ENCODE measurements around the gene P3H4. TPM values are rescaled to one million over a fixed set of nuclear protein-coding genes. Genes with fewer than 3 reads are reported as not detected.
"Not testable (repeated sequence)": the region's sequence is repeated elsewhere in the genome, so short reads cannot be mapped to it uniquely, and the experiment has no call there.

Gene P3H4
- total RNA-seq, 4 donors from 2014 or later = 8.4 to 19.9 (median 14.4) TPM

DNA sequence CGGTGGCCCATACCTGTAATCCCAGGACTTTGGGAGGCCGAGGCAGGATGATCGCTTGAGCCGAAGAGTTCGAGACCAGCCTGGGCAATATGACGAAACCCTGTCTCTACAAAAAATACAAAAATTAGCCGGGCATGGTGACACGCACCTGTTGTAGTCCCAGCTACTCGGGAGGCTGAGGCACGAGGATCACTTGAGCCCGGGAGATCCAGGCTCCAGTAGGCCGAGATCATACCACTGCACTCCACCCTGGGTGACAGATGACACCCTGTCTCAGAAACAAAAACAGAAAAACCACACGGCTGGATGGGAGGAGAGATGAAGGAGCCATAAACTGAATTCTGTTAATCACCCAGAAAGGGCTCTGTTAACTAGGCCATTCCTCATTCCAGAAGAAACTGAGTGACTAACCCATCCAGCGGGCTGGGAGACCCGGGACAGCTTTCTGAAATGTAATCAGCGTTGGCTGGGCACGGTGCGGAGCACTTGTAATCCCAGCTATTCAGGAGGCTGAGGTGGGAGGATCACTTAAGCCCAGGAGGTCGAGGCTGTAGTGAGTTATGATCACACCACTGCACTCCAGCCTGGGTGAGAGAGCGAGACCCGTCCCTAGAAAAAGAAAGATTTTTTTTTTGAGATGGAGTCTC, 24.9 kb upstream of the P3H4 start:
- DNase-seq (ENCODE audit: extremely low spot score) = no peak
- Histone ChIP-seq H3K27ac (replicated peaks in 1 of 4) (peak overlapping the region; percentile 87 to 91 (median 87)), H3K9me3 (no peaks in the 10 kb centered on the region), H3K4me3 (peak overlapping the region; percentile 88 to 98 (median 91)), H3K4me1 (peaks cover 11 to 22% (median 19%) of the 10 kb centered on the region in 4 donors), H3K36me3 (peaks cover 5 to 18% (median 12%) of the 10 kb centered on the region in 4 donors), H3K27me3 (no peaks in the 10 kb centered on the region)
- intact Hi-C loops (cut with DNase I) = no loop called here
- 58% methylated on average over 16 of the region's 21 CpGs for WGBS
- no peak for TF ChIP-seq POLR2AphosphoS5 (IDR thresholded peaks at IDR 0.05)
- TF ChIP-seq, protein P1, sequence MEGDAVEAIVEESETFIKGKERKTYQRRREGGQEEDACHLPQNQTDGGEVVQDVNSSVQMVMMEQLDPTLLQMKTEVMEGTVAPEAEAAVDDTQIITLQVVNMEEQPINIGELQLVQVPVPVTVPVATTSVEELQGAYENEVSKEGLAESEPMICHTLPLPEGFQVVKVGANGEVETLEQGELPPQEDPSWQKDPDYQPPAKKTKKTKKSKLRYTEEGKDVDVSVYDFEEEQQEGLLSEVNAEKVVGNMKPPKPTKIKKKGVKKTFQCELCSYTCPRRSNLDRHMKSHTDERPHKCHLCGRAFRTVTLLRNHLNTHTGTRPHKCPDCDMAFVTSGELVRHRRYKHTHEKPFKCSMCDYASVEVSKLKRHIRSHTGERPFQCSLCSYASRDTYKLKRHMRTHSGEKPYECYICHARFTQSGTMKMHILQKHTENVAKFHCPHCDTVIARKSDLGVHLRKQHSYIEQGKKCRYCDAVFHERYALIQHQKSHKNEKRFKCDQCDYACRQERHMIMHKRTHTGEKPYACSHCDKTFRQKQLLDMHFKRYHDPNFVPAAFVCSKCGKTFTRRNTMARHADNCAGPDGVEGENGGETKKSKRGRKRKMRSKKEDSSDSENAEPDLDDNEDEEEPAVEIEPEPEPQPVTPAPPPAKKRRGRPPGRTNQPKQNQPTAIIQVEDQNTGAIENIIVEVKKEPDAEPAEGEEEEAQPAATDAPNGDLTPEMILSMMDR (IDR thresholded peaks at IDR 0.05) = no peak

DNA sequence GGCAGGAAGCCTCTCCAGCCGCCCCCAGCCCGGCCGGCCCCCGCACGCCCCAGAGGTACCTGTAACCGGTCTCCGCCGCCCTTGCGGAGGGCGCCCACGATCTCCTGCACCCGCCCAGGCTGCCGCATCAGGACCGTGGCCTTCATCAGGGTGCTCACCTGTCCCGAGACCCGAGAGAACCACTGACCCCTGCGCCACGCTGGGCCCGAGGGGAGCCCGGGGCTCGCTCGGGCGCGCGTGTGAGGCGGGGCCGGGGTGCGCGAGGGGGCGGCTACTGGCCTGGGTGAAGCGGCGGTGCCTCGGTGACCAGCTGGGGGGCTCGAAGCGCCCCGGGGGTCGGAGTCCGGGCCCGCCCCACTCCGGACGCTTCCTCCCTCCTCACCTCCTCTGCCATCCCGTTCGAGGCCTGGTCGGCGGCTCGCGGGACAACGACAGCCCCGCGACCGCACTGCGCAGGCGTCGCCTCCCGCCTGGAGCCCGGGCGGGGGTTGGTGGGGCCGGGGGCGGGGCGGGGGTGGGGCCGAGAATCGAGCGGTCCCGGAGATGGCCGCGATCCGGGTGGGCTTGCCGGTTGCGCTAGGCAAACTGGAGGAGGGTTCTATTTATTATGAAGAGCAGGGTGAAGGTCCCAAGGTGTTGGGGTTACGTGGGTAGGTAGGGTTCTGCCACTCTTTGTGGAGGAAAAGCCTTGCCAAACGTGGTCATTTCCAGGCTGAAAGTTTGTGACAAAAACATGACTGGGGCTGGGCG, 24.2 kb upstream of the P3H4 start, which contains the start of gene NT5C3B:
Gene NT5C3B, minus strand, starts transcription at position 433 of the 750 bp plus-strand sequence. Its CDS starts 39 bp downstream, at position 394.
- TF ChIP-seq POLR2A (IDR thresholded peaks at IDR 0.05; ENCODE audit: low read depth) (no peak), POLR2AphosphoS5 (IDR thresholded peaks at IDR 0.05) (peak; percentile 58 to 74)
- DNase-seq (ENCODE audit: extremely low spot score) = no peak
- under 1% methylated on average over 14 of the region's 72 CpGs for WGBS

DNA sequence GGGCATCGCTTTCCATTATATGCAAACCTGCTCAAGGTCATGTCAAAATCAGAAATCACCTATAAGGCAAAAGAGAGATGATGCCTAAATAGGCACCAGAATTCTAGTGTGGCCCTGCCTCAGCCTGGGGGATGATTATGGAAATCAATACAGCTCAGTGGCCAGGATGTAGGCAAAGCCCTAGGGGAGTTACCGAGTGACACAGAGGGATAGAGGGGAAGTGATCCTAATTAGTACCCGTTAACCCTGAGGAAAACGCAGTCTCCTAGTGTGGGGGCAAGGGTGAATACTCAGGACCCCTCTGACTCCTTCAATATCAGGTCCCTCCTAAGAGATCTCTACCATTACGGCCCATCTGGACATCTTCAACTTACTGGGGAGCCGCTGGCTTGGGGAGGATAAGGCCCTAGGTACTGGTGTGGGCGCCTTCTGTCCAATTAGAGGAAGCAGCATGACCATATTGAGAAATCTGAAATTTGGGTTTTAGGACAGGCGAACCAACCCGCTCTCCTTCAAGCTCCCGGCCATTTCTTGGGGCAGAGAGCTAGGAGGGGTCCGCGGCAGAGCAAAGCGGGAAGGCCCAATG, 23.6 kb upstream of the P3H4 start:
- Histone ChIP-seq H3K27ac (replicated peaks in 1 of 4) (peak overlapping the region; percentile 87 to 91 (median 87)), H3K4me3 (peak overlapping the region; percentile 88 to 98 (median 91)), H3K4me1 (peaks cover 11 to 22% (median 19%) of the 10 kb centered on the region in 4 donors), H3K9me3 (no peaks in the 10 kb centered on the region), H3K36me3 (peaks cover 17 to 32% (median 26%) of the 10 kb centered on the region in 4 donors), H3K27me3 (no peaks in the 10 kb centered on the region)
- TF ChIP-seq EP300 (IDR thresholded peaks at IDR 0.05) (no peak), POLR2A (IDR thresholded peaks at IDR 0.05; ENCODE audit: low read depth) (no peak), POLR2AphosphoS5 (IDR thresholded peaks at IDR 0.05) (no peak)
- TF ChIP-seq, protein P1 (IDR thresholded peaks at IDR 0.05) = no peak
- intact Hi-C loops (cut with DNase I) = no loop called here
- DNase-seq (ENCODE audit: extremely low spot score) = no peak
- 34% methylated on average over 4 of the region's 13 CpGs for WGBS

More for the DNA sequence above, 24.2 kb upstream of the P3H4 start, which contains the start of gene NT5C3B:
- Histone ChIP-seq H3K27ac (replicated peaks in 1 of 4) (peak within 1 kb of the TSS; percentile 87 to 91 (median 87)), H3K4me1 (peaks cover 11 to 22% (median 19%) of the 10 kb centered on the region in 4 donors), H3K27me3 (no peaks in the 10 kb centered on the region), H3K4me3 (peak within 1 kb of the TSS; percentile 88 to 98 (median 91)), H3K9me3 (no peaks in the 10 kb centered on the region), H3K36me3 (peaks cover 10 to 25% (median 19%) of the 10 kb centered on the region in 4 donors)
- intact Hi-C loops (cut with DNase I) = no loop called here

DNA sequence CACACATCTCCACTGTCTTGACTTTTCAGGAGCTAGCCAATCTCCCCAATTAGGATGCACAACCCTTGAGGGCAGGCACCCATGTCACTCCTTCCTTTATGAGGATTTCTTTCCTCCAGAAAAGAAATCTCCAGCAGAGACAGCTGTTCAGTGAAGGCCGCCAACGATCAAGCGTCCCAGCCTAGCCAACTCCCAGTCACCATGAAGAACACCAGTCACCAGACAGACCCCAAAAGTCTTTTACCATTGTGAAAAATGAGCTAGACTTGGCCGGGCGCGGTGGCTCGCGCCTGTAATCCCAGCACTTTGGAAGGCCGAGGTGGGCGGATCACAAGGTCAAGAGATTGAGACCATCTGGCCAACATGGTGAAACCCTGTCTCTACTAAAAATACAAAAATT, 18.2 kb upstream of the P3H4 start:
- H3K4me3 ChIP-seq; DNase-seq (ENCODE audit: extremely low spot score); H3K27me3 ChIP-seq; intact Hi-C loops (cut with DNase I); H3K27ac ChIP-seq (replicated peaks in 1 of 4); H3K9me3 ChIP-seq: not testable (repeated sequence)
- Histone ChIP-seq H3K4me1 (peaks cover 3 to 12% (median 7%) of the 10 kb centered on the region in 4 donors), H3K36me3 (peaks cover 48 to 83% (median 74%) of the 10 kb centered on the region in 4 donors)
- WGBS = 82% methylated on average over 10 of the region's 10 CpGs

DNA sequence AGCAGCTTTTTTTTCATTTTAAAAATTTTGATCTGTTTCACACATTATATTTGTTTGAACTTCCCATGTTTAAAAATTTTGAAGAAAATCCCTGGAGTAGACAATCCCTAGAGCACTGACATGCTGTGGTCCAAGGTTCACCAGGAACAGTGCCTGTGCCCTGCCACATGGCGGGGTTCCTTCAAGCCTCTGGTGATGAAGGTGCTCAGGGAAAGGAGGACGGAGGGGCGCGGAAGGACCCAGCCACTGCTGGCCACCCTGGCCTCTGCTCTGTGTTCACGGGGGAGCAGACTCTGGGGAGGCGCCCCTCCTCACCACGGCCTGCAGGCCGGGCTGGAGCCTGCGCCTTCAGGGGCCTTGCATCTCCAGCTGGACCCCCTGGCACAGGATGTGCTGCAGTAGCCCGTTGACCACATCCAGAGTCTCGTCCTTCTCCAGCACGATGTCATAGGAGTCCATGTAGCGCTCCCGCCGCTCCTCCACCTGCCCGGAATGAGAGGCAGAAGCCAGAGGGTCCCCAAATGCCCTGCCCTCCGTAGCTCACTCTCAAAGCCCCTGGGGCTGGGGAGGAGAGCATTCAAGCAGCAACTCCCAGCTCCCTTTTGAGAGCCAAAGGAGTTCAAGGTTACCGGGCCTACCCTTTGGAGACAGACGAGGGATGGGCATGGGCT, 13.6 kb upstream of the P3H4 start:
- H3K36me3 ChIP-seq = peaks cover 32 to 60% (median 55%) of the 10 kb centered on the region in 4 donors
- WGBS = 88% methylated on average over 15 of the region's 19 CpGs

More for the DNA sequence above, 13.6 kb upstream of the P3H4 start:
- peaks cover 0 to 4% (median 0%) of the 10 kb centered on the region in 4 donors for H3K4me1 ChIP-seq
- H3K4me3 ChIP-seq = no peak overlapping the region
- TF ChIP-seq, protein P1 (IDR thresholded peaks at IDR 0.05) = no peak
- no peak for TF ChIP-seq POLR2A (IDR thresholded peaks at IDR 0.05; ENCODE audit: low read depth)
- no peak for TF ChIP-seq EP300 (IDR thresholded peaks at IDR 0.05)
- TF ChIP-seq POLR2AphosphoS5 (IDR thresholded peaks at IDR 0.05) = no peak
- no peak overlapping the region for H3K27ac ChIP-seq (replicated peaks in 1 of 4)
- no peaks in the 10 kb centered on the region for H3K9me3 ChIP-seq
- intact Hi-C loops (cut with DNase I) = no loop called here
- no peak for DNase-seq (ENCODE audit: extremely low spot score)
- H3K27me3 ChIP-seq = no peaks in the 10 kb centered on the region

Data from esophagus muscularis mucosa (tissue), 4 donors.